ENCODE results near the gene SLC7A6. TPM values are rescaled to one million over a fixed set of nuclear protein-coding genes. Genes with fewer than 3 reads are reported as not detected.

Gene SLC7A6
- total and polyA plus RNA-seq, 2 of the 8 experiments (the other 6 are each of a cell fraction or from before 2014, with no cell fraction given), result 28.0 to 37.8 TPM

GRCh38 chr16:68291227-68291626, 26.9 kb downstream of the SLC7A6 start:
- H3K9ac ChIP-seq (replicated peaks in 1 of 4; ENCODE audit: extremely low read depth in 1 of 4, low read depth in 3 of 4, low read length in 3 of 4), result no peak overlapping the region
- no peak overlapping the region for H4K5ac ChIP-seq (ENCODE audit: insufficient read length, low read depth, low read length)
- 85% methylated on average over 4 of the region's 4 CpGs; no CpG with 5 or more reads in 1 of the 2 experiments for WGBS, 2 experiments (ENCODE audit: extremely low coverage in 1 of 2, insufficient coverage in 1 of 2, insufficient read length in 1 of 2, insufficient replicate concordance in 2 of 2, low coverage in 1 of 2, low lambda C conversion rate in 2 of 2, missing lambda C conversion rate in 1 of 2)
- H3K23ac ChIP-seq (ENCODE audit: insufficient read length), result no peak overlapping the region
- H3K79me2 ChIP-seq (ENCODE audit: control insufficient read depth in 1 of 2, insufficient read depth in 2 of 2, low read length in 2 of 2), result no peaks in the 10 kb centered on the region
- no peak overlapping the region for H2BK12ac ChIP-seq (ENCODE audit: low read depth, low read length)
- H3K56ac ChIP-seq (replicated peaks; ENCODE audit: insufficient read length, low read depth, low read length), result no peak overlapping the region
- ChIA-PET POLR2A (ENCODE audit: partially characterized antibody) (interaction anchor here (0.6 to 4.4 kb wide), 10 partner anchors 8 to 70 kb away, joined by 3 to 13 read pairs (median 4); partner anchors contain the start of genes PRMT7, SLC7A6 and SLC7A6OS), CTCF (ENCODE audit: partially characterized antibody) (interaction anchor here (0.6 to 20.4 kb wide), 6 partner anchors 9 to 75 kb away, joined by 3 to 233 read pairs (median 4); partner anchors contain the start of gene SLC7A6)
- H2BK15ac ChIP-seq (ENCODE audit: low read length), result no peak overlapping the region
- H2BK120ac ChIP-seq (replicated peaks; ENCODE audit: low read depth, low read length), result no peak overlapping the region
- H4K91ac ChIP-seq (replicated peaks; ENCODE audit: insufficient read length, low read length), result no peak overlapping the region
- H2BK20ac ChIP-seq (ENCODE audit: low read length), result no peak overlapping the region
- no peak overlapping the region for H4K8ac ChIP-seq (ENCODE audit: extremely low read depth, insufficient read depth, low read length)
- H3K4me3 ChIP-seq (ENCODE audit: extremely low read depth in 1 of 4, insufficient read depth in 2 of 4, low read depth in 3 of 4, low read length in 4 of 4), result no peak overlapping the region
- peaks cover 0 to 15% (median 6%) of the 10 kb centered on the region in 4 experiments; a peak in 5 of 8 replicates for H3K36me3 ChIP-seq (ENCODE audit: control insufficient read depth in 2 of 4, insufficient read depth in 4 of 4, low read length in 3 of 4)
- H3K4me2 ChIP-seq (ENCODE audit: insufficient read depth in 1 of 2, low read depth in 2 of 2, low read length in 2 of 2), result no peak overlapping the region
- no peak overlapping the region for H3K18ac ChIP-seq (ENCODE audit: extremely low read depth, low read length)
- H3K14ac ChIP-seq (ENCODE audit: insufficient read length), result no peak overlapping the region
- no peak for FAIRE-seq
- H3K23me2 ChIP-seq (ENCODE audit: low read depth, low read length), result no peaks in the 10 kb centered on the region; the same call in 1 of the 2 replicates
- H3K4ac ChIP-seq (replicated peaks; ENCODE audit: insufficient read length, low read depth, low read length), result no peak overlapping the region
- H3K27me3 ChIP-seq (replicated peaks in 1 of 4; ENCODE audit: control insufficient read depth in 3 of 4, extremely low read depth in 1 of 4, insufficient read depth in 3 of 4, low read length in 3 of 4), result no peaks in the 10 kb centered on the region
- peaks cover 3 to 6% of the 10 kb centered on the region in 2 experiments for H4K20me1 ChIP-seq (replicated peaks in 1 of 2; ENCODE audit: control insufficient read depth in 1 of 2, insufficient read depth in 2 of 2, low read length in 2 of 2)
- H3K79me1 ChIP-seq (ENCODE audit: low read depth, low read length), result 0 out of 2 replicates have a peak, but pooled peaks cover 3% of the 10 kb centered on the region
- no peak overlapping the region for H2AK5ac ChIP-seq (ENCODE audit: low read depth, low read length)
- H3K27ac ChIP-seq (ENCODE audit: low read depth, low read length), result no peak overlapping the region
- TF ChIP-seq TBP (IDR thresholded peaks at IDR 0.05; ENCODE audit: low read depth, low read length) (no peak), HDAC2 (IDR thresholded peaks at IDR 0.05; ENCODE audit: borderline replicate concordance in 1 of 2, low read depth in 2 of 2, low read length in 2 of 2) (no peak), SP4 (IDR thresholded peaks at IDR 0.05; ENCODE audit: low read length) (no peak), MAFK (IDR thresholded peaks at IDR 0.05; ENCODE audit: low read depth, low read length) (no peak), RFX5 (IDR thresholded peaks at IDR 0.05; ENCODE audit: borderline replicate concordance, low read depth, low read length) (no peak), RBBP5 (IDR thresholded peaks at IDR 0.05; ENCODE audit: borderline replicate concordance, low read depth, low read length) (no peak), TEAD4 (IDR thresholded peaks at IDR 0.05; ENCODE audit: low read depth, low read length) (no peak), CBX5 (IDR thresholded peaks at IDR 0.05; ENCODE audit: low read depth, low read length) (no peak), E2F6 (IDR thresholded peaks at IDR 0.05) (no peak), JUN (IDR thresholded peaks at IDR 0.05; ENCODE audit: low read depth, low read length) (no peak), POLR2A (IDR thresholded peaks at IDR 0.05; ENCODE audit: control extremely low read depth in 1 of 2, low read depth in 2 of 2, low read length in 2 of 2) (no peak), KDM5A (IDR thresholded peaks at IDR 0.05; ENCODE audit: low read length) (no peak), TAF1 (IDR thresholded peaks at IDR 0.05; ENCODE audit: low read depth, low read length) (no peak), YY1 (IDR thresholded peaks at IDR 0.05; ENCODE audit: low read depth, low read length) (no peak)
- no peak overlapping the region for H2BK5ac ChIP-seq (ENCODE audit: low read depth, low read length)
- H3K9me3 ChIP-seq (ENCODE audit: insufficient read depth in 2 of 2, low read depth in 1 of 2, low read length in 1 of 2), result no peaks in the 10 kb centered on the region
- H3K4me1 ChIP-seq (replicated peaks in 1 of 4; ENCODE audit: control insufficient read depth in 3 of 4, insufficient read depth in 4 of 4, low read length in 3 of 4), result no peaks in the 10 kb centered on the region
- H2AFZ ChIP-seq (ENCODE audit: low read length), result no peak overlapping the region
- DNase-seq (ENCODE audit: low read depth in 1 of 2, low spot score in 2 of 2), result no peak
